KBM-7 (cell line): ENCODE measurements around the gene DRC1.
A peak's percentile ranks its signal among the peaks of the same experiment; 100 is the strongest.

ENCODE experiments used
- DNase-seq: peaks from one replicate; pipeline ENCODE4 v3.0.0-alpha.2; 2015
- in situ Hi-C: fragments of 300-500 bp; cut with MboI; formaldehyde crosslinking; loops from 2 replicates; pipeline ENCODE4 v1.14.3; 2020; ENCODE audit warnings: low sequenced_read_pairs, low pct_unique_long_range_greater_than_20kb, mixed read lengths

The DRC1 gene

DNA sequence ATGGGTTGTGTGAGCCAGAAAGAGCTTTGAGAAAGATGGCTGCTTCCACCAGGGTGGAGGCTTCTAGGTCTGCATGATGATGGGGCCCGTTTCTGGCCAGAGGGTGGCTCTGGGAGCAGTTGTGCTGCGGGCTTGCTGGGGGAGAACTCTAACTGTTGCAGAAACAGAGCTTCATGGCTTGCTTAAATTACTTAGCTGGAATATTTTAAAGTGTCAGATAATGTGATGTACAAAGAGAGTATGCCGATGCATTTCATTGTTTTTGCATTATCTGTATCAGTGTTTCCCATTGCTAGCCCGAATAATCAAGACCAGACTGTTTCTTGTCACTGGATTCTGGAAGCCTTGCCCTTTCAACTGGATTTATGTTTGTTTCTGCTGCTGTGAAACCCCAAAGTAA, 6.3 kb upstream of the DRC1 start:
- in situ Hi-C loops = no loop called here
- DNase-seq = no peak

DNA sequence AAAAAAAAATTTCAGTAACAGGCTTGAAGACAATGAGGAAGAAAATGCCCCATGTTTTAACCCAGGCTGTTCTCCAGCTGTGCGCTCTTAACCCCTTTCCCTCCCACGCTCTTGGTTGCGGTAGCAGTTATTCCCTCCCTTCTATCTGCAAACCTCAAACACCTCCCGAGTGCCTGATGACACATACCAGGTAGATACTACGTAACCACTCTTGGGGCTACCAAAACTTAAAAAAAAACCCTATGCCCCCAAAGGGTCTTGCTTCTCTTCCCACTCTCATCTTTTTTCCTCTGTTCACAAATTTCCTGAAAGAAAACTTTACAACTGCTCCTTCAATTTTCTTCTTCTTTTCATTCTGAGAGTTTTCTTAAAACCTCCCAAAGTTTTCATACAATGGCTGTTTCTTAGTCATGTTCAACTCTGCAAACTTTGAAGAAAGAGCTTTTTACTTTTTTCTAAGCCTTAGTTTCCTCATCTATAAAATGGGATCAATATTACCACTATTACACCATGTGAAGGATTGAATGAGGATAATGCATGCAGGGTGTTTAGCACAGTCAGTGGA, 4.9 kb upstream of the DRC1 start:
- DNase-seq = peak; percentile 81

DNA sequence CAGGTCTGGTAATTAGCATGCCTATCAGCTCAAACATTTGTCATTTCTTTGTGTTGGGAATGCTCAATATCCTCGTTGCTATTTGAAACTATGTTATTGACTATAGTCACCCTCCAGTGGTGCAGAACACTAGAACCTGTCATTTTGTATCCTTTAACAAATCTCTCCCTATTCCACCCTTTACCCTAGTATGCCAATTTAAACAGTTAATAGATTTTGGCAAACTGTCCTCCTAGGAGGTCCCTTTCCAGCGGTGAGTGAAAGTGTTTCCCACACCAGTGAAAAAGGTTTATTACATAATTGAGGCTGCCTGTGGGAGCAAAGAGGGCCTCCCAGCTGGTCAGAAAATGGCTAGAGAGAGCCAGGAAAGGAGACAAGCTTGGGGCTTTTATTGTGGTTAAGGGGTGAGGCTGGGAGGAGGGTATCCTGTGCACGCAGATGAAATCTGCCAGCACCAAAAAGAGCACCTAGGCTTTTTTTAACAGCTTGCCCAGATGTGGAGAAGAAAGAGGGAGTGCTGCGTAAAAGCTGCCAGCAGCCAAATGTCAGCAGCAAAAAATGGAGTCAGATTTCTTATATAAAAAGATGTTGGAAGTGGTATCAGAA, 1.8 kb upstream of the DRC1 start:
- in situ Hi-C loops = no loop called here
- peak; percentile 29 for DNase-seq

More for the DNA sequence above, 4.9 kb upstream of the DRC1 start:
- in situ Hi-C loops = no loop called here

DNA sequence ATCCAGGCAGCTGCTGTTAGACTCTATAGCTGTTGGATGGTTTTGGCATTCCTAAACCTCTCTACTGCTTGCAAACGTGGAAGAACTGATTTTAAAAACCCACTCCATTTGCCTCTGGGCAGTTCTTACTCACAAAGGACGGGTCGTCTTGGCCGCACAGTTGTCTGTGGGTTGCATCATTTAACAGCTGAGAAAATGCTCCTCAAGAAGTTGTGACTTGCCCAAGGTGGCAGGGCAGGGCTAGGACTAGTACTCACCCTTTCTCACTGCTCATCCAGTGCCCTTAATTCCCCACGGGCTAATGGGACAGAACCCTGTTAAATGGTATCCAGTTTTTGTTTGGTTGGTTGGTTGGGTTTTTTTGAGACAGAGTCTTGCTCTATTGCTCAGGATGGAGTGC, 997 bp upstream of the DRC1 start:
- no peak for DNase-seq
- in situ Hi-C loops = no loop called here

DNA sequence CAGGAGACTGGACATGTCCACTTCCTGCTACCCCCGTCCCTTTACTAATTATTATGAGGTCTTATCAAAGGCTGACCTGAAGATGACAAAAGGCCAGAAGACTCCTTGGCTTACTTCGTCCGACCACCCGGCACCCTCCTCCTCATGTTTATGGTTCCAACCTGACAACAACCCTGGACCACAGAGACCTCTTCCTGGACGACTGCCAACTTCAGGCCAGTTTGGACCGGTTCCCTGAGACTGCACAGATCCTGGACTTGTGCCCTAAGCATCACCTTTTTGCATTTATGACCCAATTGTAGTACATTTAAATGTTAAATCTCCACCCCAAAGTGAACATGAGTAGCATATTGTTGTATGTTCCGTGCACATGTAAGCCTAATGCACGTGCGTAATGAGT, 5.8 kb downstream of the DRC1 start:
- in situ Hi-C loops = no loop called here
- DNase-seq = no peak

DNA sequence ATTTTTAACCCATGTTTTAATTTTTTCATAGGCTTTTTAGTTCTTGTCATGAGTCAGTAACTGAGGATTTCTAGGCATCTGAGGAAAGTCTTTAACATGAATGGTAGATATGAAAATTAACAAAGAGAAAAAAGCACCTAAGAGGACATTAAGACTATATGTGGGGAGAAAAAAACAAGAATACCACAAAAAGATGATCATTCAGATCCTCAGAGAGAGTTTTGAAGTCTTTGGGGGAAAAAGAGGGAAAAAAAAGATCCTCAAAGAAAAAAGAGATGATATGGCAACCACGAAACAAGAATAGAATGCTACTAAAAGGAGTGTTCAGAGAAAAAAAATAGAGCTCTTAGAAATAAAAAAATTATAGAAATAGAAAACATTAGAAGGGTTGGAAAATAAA, 8.1 kb downstream of the DRC1 start:
- in situ Hi-C loops = no loop called here
- no peak for DNase-seq

DNA sequence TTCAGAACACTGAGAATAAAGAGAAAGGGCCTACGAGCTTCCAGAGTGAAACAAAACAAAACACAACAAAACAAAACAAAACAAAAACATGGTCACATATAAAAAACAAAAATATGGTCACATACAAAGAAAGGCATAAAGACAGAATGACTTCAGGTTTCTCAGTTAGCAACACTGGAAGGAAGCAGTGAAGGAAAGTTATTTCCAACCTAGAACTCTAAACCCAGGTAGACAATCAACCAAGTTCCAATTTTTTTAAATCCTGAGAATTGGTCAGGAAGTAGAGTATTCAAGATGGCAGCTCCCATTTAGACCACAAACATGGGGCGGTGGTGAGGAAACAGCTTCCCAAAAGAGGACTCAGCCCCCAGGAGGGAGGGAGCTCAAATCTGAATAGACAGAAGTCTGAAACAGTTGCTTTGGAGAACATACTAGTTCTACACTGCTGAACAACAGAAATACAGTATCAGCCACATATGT, 9.1 kb downstream of the DRC1 start:
- no peak for DNase-seq
- in situ Hi-C loops = no loop called here

DNA sequence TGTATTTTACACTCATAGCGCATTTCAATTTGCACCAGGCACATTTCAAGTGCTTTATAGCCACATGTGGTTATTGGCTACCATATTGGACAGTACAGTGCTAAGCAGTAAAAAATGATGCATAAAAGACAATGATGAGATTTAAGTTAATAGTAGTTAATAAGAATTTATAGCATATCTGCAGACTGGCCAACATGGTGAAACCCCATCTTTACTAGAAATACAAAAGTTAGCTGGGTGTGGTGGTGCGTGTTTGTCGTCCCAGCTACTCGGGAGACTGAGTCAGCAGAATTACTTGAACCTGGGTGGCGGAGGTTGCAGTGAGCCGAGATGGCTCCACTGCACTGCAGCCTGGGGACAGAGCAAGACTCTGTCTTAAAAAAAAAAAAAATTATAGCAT, 9.7 kb downstream of the DRC1 start:
- DNase-seq = no peak

DNA sequence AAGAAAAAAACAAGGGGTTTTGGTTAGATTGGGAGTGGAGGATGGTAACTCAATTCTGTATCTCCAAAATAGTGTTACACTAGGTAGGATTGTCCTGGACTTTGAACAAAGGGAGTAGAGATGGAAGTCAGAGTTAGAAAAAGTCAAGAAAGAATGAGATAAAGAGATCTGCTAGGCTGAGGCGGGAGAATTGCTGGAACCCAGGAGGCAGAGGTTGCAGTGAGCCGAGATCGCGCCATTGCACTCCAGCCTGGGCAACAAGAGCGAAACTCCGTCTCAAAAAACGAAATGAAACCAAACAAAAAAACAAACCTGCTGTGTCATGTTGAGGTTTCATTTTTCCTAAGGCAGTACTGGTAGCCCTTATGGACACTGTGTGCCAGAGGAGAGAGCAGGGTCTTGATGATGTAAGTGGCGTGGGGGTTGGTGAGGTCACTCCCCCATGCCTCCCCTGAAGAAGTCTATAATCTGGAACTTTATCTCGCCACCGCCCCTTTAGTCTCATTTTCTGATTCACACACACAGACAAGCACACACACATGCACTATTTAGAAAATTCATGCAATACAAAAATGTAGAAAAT, 10.5 kb downstream of the DRC1 start:
- in situ Hi-C loops = no loop called here
- peak; percentile 51 for DNase-seq

More for the DNA sequence above, 9.7 kb downstream of the DRC1 start:
- in situ Hi-C loops = no loop called here

DNA sequence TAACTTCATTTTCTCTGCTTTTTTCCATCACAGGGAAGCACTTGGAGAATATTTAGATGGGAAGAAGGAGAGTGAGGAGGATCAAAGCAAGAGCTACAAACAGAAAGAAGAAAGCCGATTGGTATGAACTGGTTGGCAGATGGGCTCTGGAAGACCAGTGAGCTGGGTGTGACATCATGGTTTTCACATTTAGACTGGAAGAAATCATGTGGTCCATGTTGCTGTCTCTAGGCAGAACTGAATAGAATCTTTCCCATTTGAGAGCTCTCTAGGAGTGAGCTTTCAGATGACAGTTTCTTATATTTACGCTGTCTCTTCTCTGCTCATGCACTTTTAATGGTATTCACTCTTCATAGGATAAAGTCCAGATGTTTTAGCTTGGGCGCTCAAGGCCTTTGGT, 12.6 kb downstream of the DRC1 start:
- in situ Hi-C loops = no loop called here
- DNase-seq = no peak

DNA sequence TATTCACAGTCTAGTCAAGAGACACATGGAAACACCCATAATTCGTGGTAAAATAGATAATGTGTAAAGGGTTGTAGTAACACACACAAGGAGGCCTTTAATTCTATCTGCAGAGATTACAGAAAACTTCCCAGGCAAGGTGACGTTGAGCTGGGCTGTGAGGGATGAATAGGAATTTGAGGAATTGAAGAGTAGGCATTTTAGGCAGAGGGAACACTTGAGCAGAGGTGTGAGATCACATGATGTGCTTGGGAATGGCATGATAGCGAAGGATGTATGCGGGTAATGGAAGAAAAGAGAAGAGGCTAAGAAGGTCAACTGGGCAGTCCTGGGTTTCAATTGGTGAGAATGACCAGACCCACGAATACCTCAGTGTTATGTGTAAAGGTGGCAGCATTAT, 20.2 kb downstream of the DRC1 start:
- no peak for DNase-seq
- in situ Hi-C loops = no loop called here

DNA sequence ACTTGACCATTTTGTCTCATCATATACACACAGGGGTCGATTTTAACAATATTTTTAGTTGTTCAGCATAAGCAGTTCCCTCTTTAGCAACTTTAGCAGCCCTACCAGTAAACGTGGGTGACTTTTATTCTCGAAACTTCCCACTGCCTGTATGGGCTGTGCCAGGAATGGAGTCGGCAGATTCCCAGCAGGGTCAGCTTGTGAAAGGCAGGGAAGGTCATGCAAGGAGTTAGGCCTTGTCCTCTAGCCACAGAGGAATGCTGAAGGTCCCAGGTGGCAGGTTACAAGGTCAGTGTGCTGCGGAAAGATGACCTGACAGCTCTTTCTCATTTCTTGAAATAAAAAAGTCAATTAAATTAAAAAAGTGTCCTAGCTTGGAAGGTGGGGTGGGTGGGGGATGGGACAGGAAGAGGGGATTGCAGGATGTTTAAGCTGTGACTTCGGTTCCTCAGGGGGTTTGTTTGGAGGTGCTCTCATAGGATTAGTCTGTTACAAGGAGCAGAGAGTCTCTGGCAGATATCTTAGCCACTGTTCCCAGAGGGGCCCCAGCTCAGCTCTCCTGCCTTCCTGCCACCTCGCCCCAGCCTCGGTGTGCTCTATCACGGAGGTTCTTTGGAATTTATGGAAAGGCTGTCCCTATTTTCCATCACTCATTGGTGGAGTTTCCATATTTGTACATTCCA, 21.4 kb downstream of the DRC1 start:
- in situ Hi-C loops = no loop called here
- DNase-seq = no peak

DNA sequence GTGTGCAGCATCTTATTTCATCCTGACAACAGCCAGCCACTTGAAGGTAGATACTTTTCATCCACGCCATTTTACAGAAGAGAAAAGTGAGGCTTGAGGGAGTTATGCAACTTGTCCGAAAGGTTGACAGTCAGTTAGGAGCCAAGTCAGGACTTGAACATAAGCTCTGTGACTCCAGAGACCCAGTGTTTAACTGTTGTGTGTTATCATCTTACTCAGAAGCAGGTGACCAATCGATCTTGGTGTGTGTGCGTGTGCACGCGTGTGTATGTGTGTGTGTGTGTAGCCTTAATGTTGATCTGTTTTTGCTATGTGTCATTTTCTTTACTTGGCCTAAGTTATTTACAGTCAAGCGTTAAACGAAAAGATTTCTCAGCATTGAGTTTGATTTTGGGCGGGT, 22.0 kb downstream of the DRC1 start:
- in situ Hi-C loops = no loop called here

DNA sequence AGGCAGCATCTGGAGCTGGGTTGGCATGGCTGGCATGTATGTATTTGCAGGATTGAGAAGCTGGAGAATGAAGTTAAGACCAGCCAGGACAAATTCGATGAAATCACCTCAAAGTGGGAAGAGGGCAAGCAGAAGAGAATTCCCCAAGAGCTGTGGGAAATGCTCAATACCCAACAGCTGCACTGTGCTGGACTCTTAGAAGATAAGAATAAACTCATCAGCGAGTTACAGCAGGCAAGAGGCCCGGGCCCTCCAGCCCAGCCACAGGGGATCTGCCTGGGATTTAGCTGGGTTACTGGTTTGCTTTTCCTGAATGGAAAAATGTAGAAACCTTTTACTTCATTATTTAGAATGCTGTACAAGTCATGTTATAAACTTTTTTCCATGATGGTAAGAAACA, 22.5 kb downstream of the DRC1 start:
- in situ Hi-C loops = no loop called here
- DNase-seq = no peak

More for the DNA sequence above, 22.0 kb downstream of the DRC1 start:
- no peak for DNase-seq

DNA sequence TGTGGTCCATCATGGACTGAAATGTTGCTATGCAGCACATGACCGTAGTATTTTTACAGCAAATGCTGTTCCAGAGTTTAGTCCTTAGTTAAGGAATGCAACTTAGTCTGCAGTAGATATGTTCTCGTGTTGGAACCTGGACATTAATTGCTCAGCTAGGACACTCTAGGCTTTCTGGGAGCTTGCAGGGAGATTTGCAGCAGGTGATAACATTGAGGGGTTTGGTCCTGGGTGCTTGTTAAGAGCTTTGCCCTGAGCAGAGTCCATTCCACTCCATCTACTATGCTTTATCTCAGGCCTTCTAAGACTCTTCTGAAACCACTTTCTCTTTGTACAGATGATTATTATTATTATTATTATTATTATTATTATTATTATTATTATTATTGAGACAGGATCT, 27.1 kb downstream of the DRC1 start:
- in situ Hi-C loops = no loop called here
- no peak for DNase-seq

DNA sequence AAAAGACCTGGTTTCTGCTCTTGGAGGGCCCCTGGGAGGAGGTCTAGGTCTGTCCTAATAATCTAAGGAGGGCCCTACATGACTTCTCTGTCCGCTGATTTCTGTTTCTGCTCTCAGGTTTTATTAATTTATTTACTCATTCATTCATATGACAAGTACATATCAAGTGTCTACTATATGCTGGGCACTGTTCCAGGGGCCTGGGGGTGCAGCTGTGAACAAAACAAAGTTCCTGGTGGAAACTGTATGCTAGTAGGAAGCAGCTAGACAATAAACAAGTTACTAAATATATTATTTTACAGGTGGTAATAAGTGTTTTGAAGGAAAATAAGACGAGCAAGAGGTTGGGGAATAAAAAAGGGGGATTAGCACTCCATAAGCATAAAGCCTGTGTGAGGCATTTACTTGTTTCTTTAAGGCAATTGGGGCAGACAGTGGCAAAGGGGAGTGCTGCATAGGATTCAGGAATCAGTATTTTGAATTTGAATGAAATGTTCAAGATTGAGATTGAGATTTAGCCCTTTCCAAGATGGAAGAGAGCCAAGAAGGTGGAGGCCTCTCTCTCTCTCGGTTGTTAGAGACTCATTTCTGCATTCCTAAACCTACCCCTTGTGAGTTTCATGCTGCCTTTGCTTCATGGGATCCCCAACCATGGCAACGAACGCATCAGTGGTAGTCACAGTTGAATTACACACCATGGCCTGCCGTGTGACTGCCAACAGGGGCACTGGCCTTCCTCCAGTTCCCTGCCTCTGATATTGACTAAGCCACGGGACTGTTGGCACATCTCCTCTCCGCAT, 28.3 kb downstream of the DRC1 start:
- in situ Hi-C loops = no loop called here
- DNase-seq = no peak

DNA sequence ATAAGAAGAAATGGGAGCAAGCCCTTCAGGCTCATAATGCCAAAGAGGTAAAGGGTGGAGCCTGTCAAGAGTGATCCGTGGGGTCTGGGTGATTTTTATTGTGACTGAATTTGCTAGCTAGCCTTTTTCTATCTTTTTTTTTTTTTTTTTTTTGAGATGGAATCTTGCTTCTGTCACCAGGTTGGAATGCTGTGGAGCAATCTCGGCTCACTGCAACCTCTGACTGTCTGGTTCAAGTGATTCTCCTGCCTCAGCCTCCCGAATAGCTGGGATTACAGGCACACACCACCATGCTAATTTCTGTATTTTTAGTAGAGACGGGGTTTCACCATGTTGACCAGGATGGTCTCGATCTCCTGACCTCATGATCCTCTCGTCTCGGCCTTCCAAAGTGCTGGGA, 29.1 kb downstream of the DRC1 start:
- DNase-seq = no peak
- in situ Hi-C loops = no loop called here

DNA sequence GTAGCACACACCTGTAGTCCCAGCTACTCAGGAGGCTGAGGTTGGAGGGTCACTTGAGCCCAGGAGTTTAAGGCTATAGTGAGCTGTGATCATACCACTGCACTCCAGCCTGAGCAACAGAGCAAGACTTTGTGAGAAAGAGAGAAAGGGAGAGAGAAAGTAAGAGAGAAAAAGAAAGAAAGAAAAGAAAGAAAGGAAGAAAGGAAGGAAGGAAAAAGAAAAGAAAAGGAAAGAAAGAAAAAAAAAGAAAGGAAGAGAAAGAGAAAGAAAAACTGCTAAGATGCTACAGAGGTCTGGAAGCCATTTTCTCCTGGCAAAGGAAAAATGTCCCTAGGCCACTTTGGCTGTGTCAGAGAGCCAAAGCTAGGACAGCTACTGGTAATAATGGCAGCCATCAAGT, 30.6 kb downstream of the DRC1 start:
- in situ Hi-C loops = no loop called here
- DNase-seq = no peak

DNA sequence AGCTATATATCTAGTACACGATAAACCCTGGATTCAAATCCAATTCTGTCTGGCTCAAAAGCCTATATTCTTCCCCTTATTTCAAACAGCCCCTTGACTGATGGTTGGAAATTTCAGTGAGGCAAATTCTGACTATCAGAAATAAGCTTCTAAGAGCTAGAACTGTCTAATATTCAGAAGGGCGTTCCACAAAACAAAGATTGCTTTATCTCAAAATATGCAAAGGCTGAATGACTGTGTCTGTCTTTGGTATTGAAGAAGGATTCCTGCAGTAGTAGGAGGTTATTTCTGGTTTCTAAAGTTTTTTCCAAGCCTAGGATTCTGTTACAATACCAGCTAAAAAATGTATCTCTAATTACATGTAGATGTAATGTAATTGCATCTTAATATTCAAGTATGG, 31.1 kb downstream of the DRC1 start:
- in situ Hi-C loops = no loop called here
- DNase-seq = no peak

DNA sequence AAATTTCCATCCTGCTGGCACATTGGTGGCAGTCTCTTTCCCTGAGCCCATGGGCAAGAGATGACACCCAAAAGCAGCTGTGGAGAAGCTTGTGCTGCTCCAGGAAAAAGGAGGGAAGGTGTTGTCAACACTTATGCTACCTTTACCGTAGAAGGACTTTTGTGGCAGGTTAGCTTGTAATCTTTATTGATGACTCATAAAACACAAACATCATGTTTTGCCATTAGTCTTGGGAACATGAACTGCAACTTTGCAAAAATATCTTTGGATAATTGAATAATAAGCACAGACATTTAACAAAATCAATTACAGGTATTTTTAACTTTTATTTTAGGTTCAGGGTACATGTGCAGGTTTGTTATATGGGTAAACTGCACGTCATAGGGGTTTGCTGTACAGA, 33.4 kb downstream of the DRC1 start:
- no peak for DNase-seq

More for the DNA sequence above, 33.4 kb downstream of the DRC1 start:
- in situ Hi-C loops = no loop called here
